AG04449 (cell line): Measurements from ENCODE around the gene GPHN.

ENCODE experiments used
- CTCF ChIA-PET: fragments of 350-600 bp; formaldehyde crosslinking; extraction: SDS; loops from one replicate; lab custom pipeline; 2021; ENCODE audit warnings: antibody characterized with exemption; lab: Yijun Ruan, JAX
- POLR2A ChIA-PET: fragments of 400-600, 350-600 bp; formaldehyde crosslinking; extraction: SDS; loops from one replicate; lab custom pipeline; 2020; ENCODE audit warnings: antibody characterized with exemption, inconsistent platforms; lab: Yijun Ruan, JAX
- DNase-seq: peaks from one replicate; pipeline ENCODE4 v3.0.0-alpha.2; 2010; ENCODE audit warnings: low read depth, low spot score
- H3K4me3 ChIP-seq: 2 replicates; pipeline ENCODE4 v1.5.1; 2011; ENCODE audit warnings: low read depth, mild to moderate bottlenecking, control low read depth, low read length
- CTCF ChIP-seq: IDR thresholded peaks from one replicate; pipeline ENCODE4 v1.5.1; 2011; ENCODE audit warnings: mild to moderate bottlenecking, moderate library complexity, low read length, control low read depth, inconsistent platforms; ENCODE audit not compliant: insufficient read depth; ENCODE audit errors: missing control alignments

GPHN gene

GRCh38 chr14:66746316-66747006 lies 238.5 kb downstream of the GPHN start:
- no peak overlapping the region for H3K4me3 ChIP-seq
- ChIA-PET CTCF (interaction anchor here (0.6 to 2.0 kb wide), 4 partner anchors 12 to 387 kb away, joined by 3 to 8 read pairs (median 4); no protein-coding TSS in a partner anchor), POLR2A (no interaction called here)
- peak; percentile 2 for DNase-seq
- TF ChIP-seq CTCF, result peak; percentile 38

GRCh38 chr14:66752109-66752508 lies 244.2 kb downstream of the GPHN start:
- H3K4me3 ChIP-seq, result no peak overlapping the region
- no peak for TF ChIP-seq CTCF
- ChIA-PET POLR2A (no interaction called here), CTCF (interaction anchor here (0.7 kb wide), 1 partner anchor 373 kb away, joined by 4 read pairs; no protein-coding TSS in a partner anchor)
- no peak for DNase-seq

GRCh38 chr14:66758031-66758613 lies 250.2 kb downstream of the GPHN start:
- no peak overlapping the region for H3K4me3 ChIP-seq
- DNase-seq, result no peak
- no peak for TF ChIP-seq CTCF
- CTCF ChIA-PET, result no interaction called here
- POLR2A ChIA-PET, result no interaction called here

- POLR2A ChIA-PET, result no interaction called here
- CTCF ChIA-PET, result no interaction called here
- TF ChIP-seq CTCF, result no peak
These were observed 264.2 kb downstream of the GPHN start for GRCh38 chr14:66772146-66772545.

GRCh38 chr14:66782853-66783252 lies 274.9 kb downstream of the GPHN start:
- DNase-seq, result no peak
- H3K4me3 ChIP-seq, result no peak overlapping the region
- ChIA-PET POLR2A (no interaction called here), CTCF (no interaction called here)
- TF ChIP-seq CTCF, result no peak

More at GRCh38 chr14:66772146-66772545, 264.2 kb downstream of the GPHN start:
- DNase-seq, result no peak
- no peak overlapping the region for H3K4me3 ChIP-seq

- H3K4me3 ChIP-seq, result no peak overlapping the region
- CTCF ChIA-PET, result no interaction called here
- DNase-seq, result no peak
- POLR2A ChIA-PET, result no interaction called here
- TF ChIP-seq CTCF, result no peak
These were observed 282.2 kb downstream of the GPHN start for GRCh38 chr14:66790101-66790500.
